Right lobe of liver (tissue), 4 donors: Measurements from ENCODE around the gene CDH6.

Source experiments
- POLR2A ChIP-seq: fragments of 450-650 bp; IDR thresholded peaks from one replicate; pipeline ENCODE4 v1.6.1; 2017; ENCODE audit warnings: antibody characterized with exemption, mild to moderate bottlenecking
- TF ChIP-seq, protein P1 (sequence below), 4 donors: fragments of 200-600 bp in 3 of 4; fragments of 450-650 bp in 1 of 4; IDR thresholded peaks; one replicate each; pipeline versions ENCODE4 v1.5.1 to v1.8.0; 2016 to 2022; ENCODE audit warnings: antibody characterized with exemption in 4 of 4, mild to moderate bottlenecking in 2 of 4
- donor health status: DM: no; HTN: no; CAD: no.
- donor health status: DM: no; HTN: no; CAD: no.
- donor health status: DM: no; HTN: yes; CAD: no.

DNA sequence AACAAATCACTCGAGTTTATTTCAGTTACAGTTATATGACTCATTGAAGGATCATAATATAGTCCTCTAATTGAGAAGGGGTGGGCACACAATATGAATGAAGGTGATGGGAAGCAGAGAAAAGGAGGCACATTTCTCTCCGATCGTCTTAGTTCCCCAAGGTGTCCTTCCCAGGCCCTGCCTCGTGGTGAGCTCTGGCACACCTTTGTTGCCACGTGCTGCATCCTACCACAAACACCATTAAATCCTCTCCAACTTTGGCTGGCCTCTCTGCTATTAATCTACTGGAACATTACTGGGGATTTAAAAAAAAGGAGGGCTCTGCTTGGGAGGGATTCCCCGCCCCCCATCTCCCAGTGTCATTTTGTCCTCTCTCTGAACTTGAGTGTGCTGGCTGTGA lies 42.9 kb downstream of the CDH6 start:
- TF ChIP-seq, protein P1, sequence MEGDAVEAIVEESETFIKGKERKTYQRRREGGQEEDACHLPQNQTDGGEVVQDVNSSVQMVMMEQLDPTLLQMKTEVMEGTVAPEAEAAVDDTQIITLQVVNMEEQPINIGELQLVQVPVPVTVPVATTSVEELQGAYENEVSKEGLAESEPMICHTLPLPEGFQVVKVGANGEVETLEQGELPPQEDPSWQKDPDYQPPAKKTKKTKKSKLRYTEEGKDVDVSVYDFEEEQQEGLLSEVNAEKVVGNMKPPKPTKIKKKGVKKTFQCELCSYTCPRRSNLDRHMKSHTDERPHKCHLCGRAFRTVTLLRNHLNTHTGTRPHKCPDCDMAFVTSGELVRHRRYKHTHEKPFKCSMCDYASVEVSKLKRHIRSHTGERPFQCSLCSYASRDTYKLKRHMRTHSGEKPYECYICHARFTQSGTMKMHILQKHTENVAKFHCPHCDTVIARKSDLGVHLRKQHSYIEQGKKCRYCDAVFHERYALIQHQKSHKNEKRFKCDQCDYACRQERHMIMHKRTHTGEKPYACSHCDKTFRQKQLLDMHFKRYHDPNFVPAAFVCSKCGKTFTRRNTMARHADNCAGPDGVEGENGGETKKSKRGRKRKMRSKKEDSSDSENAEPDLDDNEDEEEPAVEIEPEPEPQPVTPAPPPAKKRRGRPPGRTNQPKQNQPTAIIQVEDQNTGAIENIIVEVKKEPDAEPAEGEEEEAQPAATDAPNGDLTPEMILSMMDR (IDR thresholded peaks at IDR 0.05): no peak
- no peak for TF ChIP-seq POLR2A
